ENCODE data around the gene GPR45. TPM values are rescaled to one million over a fixed set of nuclear protein-coding genes. Genes with fewer than 3 reads are reported as not detected.
A peak's percentile ranks its signal among the peaks of the same experiment; 100 is the strongest.

Gene GPR45
- total RNA-seq, 1 experiment from 2014 or later, result not detected

DNA sequence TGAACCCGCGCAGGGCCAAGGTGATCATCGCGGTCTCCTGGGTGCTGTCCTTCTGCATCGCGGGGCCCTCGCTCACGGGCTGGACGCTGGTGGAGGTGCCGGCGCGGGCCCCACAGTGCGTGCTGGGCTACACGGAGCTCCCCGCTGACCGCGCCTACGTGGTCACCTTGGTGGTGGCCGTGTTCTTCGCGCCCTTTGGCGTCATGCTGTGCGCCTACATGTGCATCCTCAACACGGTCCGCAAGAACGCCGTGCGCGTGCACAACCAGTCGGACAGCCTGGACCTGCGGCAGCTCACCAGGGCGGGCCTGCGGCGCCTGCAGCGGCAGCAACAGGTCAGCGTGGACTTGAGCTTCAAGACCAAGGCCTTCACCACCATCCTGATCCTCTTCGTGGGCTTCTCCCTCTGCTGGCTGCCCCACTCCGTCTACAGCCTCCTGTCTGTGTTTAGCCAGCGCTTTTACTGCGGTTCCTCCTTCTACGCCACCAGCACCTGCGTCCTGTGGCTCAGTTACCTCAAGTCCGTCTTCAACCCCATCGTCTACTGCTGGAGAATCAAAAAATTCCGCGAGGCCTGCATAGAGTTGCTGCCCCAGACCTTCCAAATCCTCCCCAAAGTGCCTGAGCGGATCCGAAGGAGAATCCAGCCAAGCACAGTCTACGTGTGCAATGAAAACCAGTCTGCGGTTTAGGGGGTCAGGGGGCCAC, 897 bp downstream of the GPR45 start:
- CTCF ChIA-PET, result interaction anchor here (1.8 to 2.2 kb wide), 6 partner anchors 27 to 130 kb away, joined by 5 to 13 read pairs (median 6); no protein-coding TSS in a partner anchor

GRCh38 chr2:105243961-105244360, 2.4 kb downstream of the GPR45 start:
- TF ChIP-seq ATF6 (CRISPR knock-in tag; IDR thresholded peaks at IDR 0.05) (no peak), CTCF (IDR thresholded peaks at IDR 0.05) (peak; percentile 69)
- ChIA-PET CTCF (interaction anchor here (0.5 to 2.2 kb wide), 26 partner anchors 8 to 206 kb away, joined by 3 to 13 read pairs (median 6); partner anchors contain the start of gene MRPS9), POLR2A (no interaction called here)
- H3K4me1 Mint-ChIP-seq, result peaks cover 3% of the 10 kb centered on the region
- H3K27me3 Mint-ChIP-seq (ENCODE audit: low read depth), result peaks cover 2% of the 10 kb centered on the region; the same call in 1 of the 2 replicates
- 0 out of 2 replicates have a peak, but pooled peaks cover 4% of the 10 kb centered on the region for H3K9me3 Mint-ChIP-seq
- no peaks in the 10 kb centered on the region for H3K36me3 Mint-ChIP-seq
- H3K4me3 Mint-ChIP-seq, result no peak overlapping the region
- ATAC-seq, result peak; percentile 93
- H3K27ac Mint-ChIP-seq, result no peak overlapping the region
- DNase-seq (ENCODE audit: low spot score), result peak; percentile 67

More for the DNA sequence above, 897 bp downstream of the GPR45 start:
- POLR2A ChIA-PET, result no interaction called here
- Mint-ChIP-seq H3K27me3 (ENCODE audit: low read depth) (peaks cover 13% of the 10 kb centered on the region; the same call in 1 of the 2 replicates), H3K4me1 (peaks cover 10% of the 10 kb centered on the region), H3K27ac (no peak overlapping the region), H3K36me3 (no peaks in the 10 kb centered on the region), H3K4me3 (no peak overlapping the region), H3K9me3 (no peaks in the 10 kb centered on the region)
- TF ChIP-seq ZNF263 (CRISPR knock-in tag; IDR thresholded peaks at IDR 0.05; ENCODE audit: low read depth), result no peak
- TF ChIP-seq NFATC4 (CRISPR knock-in tag; IDR thresholded peaks at IDR 0.05), result no peak
- no peak for TF ChIP-seq KAT7 (CRISPR knock-in tag; IDR thresholded peaks at IDR 0.05; ENCODE audit: borderline replicate concordance)
- TF ChIP-seq MYBL2 (CRISPR knock-in tag; IDR thresholded peaks at IDR 0.05), result no peak
- no peak for TF ChIP-seq JUN (CRISPR knock-in tag; IDR thresholded peaks at IDR 0.05)
- TF ChIP-seq ARID4B (CRISPR knock-in tag; IDR thresholded peaks at IDR 0.05; ENCODE audit: borderline replicate concordance), result no peak
- no peak for TF ChIP-seq CBFB (CRISPR knock-in tag; IDR thresholded peaks at IDR 0.05; ENCODE audit: low read depth)
- no peak for ATAC-seq
- DNase-seq (ENCODE audit: low spot score), result no peak

DNA sequence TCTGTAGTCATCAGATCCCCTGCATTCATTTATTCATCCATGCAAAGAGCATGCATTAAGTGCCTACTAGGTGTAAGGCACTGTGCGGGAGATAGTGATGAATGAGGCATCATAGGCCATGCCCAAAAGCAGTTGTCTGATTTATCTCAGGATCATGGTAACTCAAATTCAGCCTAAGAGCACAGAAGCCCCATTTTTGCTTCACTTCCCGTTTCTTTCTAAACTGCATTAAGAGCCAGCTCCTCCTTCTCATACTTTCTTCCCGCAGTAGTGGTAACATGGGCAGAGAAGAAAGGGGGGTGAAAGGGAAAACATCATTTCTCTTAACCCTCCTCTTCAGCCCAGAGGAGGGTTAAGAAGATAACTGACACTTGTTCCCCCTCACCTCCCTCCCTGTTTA, 2.9 kb downstream of the GPR45 start:
- Mint-ChIP-seq H3K4me3 (no peak overlapping the region), H3K36me3 (peaks cover 2% of the 10 kb centered on the region), H3K4me1 (peaks cover 3% of the 10 kb centered on the region), H3K27ac (no peak overlapping the region), H3K27me3 (ENCODE audit: low read depth) (no peaks in the 10 kb centered on the region; the same call in 1 of the 2 replicates), H3K9me3 (peaks cover 7% of the 10 kb centered on the region)
- ChIA-PET CTCF (interaction anchor here (0.5 to 2.2 kb wide), 25 partner anchors 8 to 207 kb away, joined by 3 to 13 read pairs (median 6); partner anchors contain the start of gene MRPS9), POLR2A (no interaction called here)
- ATAC-seq, result no peak
- DNase-seq (ENCODE audit: low spot score), result no peak
- TF ChIP-seq ZSCAN18 (CRISPR knock-in tag; IDR thresholded peaks at IDR 0.05) (no peak), AFF4 (CRISPR knock-in tag; IDR thresholded peaks at IDR 0.05; ENCODE audit: borderline replicate concordance) (no peak), MYBL2 (CRISPR knock-in tag; IDR thresholded peaks at IDR 0.05) (no peak), ZNF281 (CRISPR knock-in tag; IDR thresholded peaks at IDR 0.05) (no peak), ZNF219 (CRISPR knock-in tag; IDR thresholded peaks at IDR 0.05; ENCODE audit: borderline replicate concordance) (no peak)
